IMR-90 (cell line): ENCODE data around the gene UTP11.

ENCODE experiments used
- FOS ChIP-seq: fragments of 150-350 bp; IDR thresholded peaks from 2 replicates; pipeline ENCODE4 v1.6.1; 2016; ENCODE audit warnings: low read depth, low read length
- POLR2A ChIP-seq: IDR thresholded peaks from 2 replicates; pipeline ENCODE4 v1.6.1; 2012; ENCODE audit warnings: mild to moderate bottlenecking, low read depth, low read length
- RAD21 ChIP-seq: IDR thresholded peaks from 2 replicates; pipeline ENCODE4 v1.6.1; 2012; ENCODE audit warnings: low read length, improper control_type of control experiment
- TF ChIP-seq, protein P1 (sequence below): conservative IDR thresholded peaks from 2 replicates; pipeline ENCODE4 v1.5.1; 2012; ENCODE audit warnings: mild to moderate bottlenecking, low read depth, low read length, improper control_type of control experiment
- TF ChIP-seq, protein P2 (sequence below): fragments of 150-350 bp; IDR thresholded peaks from 2 replicates; pipeline ENCODE4 v1.6.1; 2017; ENCODE audit warnings: mild to moderate bottlenecking, antibody characterized with exemption, low read length, low read depth

DNA sequence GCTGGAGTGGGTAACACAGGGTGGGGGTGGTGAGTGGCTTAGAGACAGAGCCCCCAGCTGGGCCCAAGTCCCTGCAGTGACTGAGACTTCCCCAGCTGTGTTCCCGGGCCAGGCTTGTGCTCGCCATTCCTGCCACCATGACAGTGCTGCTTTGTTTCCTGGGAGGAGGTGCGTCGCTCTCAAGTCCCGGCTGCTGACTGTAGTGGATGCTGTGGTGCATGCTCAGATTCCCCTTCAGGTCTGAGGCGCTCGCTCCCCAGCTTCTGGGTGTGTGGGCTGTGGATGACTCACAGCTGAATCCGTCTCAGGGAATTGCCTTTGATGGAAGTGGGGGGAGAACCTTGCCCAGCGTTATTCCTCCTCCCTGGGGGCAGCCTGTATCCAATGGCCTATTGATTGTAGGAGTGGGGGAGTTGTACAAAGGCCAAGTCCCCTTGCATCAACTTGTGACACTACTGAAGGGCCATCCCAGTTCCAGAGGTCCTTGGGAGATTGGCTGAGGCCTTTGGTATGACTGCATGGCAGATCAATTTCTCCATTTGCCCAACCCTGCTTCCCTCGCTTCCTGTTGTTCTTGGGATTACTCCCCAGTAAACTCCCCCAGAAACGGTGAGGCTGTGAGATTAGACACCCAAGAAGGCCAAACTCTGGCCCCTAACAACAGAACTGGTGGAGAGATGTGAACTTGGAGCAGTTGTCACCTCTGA is 51.8 kb downstream of the UTP11 start:
- TF ChIP-seq, protein P1, sequence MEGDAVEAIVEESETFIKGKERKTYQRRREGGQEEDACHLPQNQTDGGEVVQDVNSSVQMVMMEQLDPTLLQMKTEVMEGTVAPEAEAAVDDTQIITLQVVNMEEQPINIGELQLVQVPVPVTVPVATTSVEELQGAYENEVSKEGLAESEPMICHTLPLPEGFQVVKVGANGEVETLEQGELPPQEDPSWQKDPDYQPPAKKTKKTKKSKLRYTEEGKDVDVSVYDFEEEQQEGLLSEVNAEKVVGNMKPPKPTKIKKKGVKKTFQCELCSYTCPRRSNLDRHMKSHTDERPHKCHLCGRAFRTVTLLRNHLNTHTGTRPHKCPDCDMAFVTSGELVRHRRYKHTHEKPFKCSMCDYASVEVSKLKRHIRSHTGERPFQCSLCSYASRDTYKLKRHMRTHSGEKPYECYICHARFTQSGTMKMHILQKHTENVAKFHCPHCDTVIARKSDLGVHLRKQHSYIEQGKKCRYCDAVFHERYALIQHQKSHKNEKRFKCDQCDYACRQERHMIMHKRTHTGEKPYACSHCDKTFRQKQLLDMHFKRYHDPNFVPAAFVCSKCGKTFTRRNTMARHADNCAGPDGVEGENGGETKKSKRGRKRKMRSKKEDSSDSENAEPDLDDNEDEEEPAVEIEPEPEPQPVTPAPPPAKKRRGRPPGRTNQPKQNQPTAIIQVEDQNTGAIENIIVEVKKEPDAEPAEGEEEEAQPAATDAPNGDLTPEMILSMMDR, result no peak
- TF ChIP-seq, protein P2, sequence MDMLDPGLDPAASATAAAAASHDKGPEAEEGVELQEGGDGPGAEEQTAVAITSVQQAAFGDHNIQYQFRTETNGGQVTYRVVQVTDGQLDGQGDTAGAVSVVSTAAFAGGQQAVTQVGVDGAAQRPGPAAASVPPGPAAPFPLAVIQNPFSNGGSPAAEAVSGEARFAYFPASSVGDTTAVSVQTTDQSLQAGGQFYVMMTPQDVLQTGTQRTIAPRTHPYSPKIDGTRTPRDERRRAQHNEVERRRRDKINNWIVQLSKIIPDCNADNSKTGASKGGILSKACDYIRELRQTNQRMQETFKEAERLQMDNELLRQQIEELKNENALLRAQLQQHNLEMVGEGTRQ, result no peak
- TF ChIP-seq POLR2A (no peak), FOS (peak; percentile 63; the same call in 1 of the 2 replicates), RAD21 (no peak)
